GM18520 (cell line): ENCODE measurements around the gene DCAF8L2.
"Not testable (repeated sequence)": the region's sequence is repeated elsewhere in the genome, so short reads cannot be mapped to it uniquely, and the experiment has no call there.

Experiments
- ATAC-seq: cut with Tn5 transposase; IDR thresholded peaks from one replicate; pipeline ENCODE4 v1.9.1; 2021; ENCODE audit not compliant: unreplicated experiment

Gene DCAF8L2

GRCh38 chrX:27675493-27675892, 85.3 kb downstream of the DCAF8L2 start:
- no peak for ATAC-seq

- ATAC-seq, result no peak
These were observed 89.1 kb downstream of the DCAF8L2 start for GRCh38 chrX:27679281-27679680.

- no peak for ATAC-seq
These were observed 90.6 kb downstream of the DCAF8L2 start for GRCh38 chrX:27680726-27681125.

- not testable (repeated sequence) for ATAC-seq
These were observed 93.5 kb downstream of the DCAF8L2 start for GRCh38 chrX:27683566-27684208.

- no peak for ATAC-seq
These were observed 104.5 kb downstream of the DCAF8L2 start for GRCh38 chrX:27694667-27695066.

- no peak for ATAC-seq
These were observed 116.4 kb downstream of the DCAF8L2 start for GRCh38 chrX:27706526-27706925.

GRCh38 chrX:27715610-27716009, 125.5 kb downstream of the DCAF8L2 start:
- no peak for ATAC-seq

- no peak for ATAC-seq
These were observed 138.1 kb downstream of the DCAF8L2 start for GRCh38 chrX:27728291-27728690.

GRCh38 chrX:27731962-27732361, 141.8 kb downstream of the DCAF8L2 start:
- no peak for ATAC-seq

- no peak for ATAC-seq
These were observed 145.8 kb downstream of the DCAF8L2 start for GRCh38 chrX:27735914-27736313.

- ATAC-seq, result no peak
These were observed 150.8 kb downstream of the DCAF8L2 start for GRCh38 chrX:27740933-27741332.

- not testable (repeated sequence) for ATAC-seq
These were observed 153.4 kb downstream of the DCAF8L2 start for GRCh38 chrX:27743521-27743920.

- ATAC-seq, result no peak
These were observed 156.4 kb downstream of the DCAF8L2 start for GRCh38 chrX:27746516-27746915.

- not testable (repeated sequence) for ATAC-seq
These were observed 160.2 kb downstream of the DCAF8L2 start for GRCh38 chrX:27750298-27750697.

- ATAC-seq, result no peak
These were observed 161.8 kb downstream of the DCAF8L2 start for GRCh38 chrX:27751976-27752375.

GRCh38 chrX:27765718-27766117, 175.6 kb downstream of the DCAF8L2 start:
- ATAC-seq, result no peak

GRCh38 chrX:27767387-27767786, 177.2 kb downstream of the DCAF8L2 start:
- ATAC-seq, result no peak

GRCh38 chrX:27775984-27776383, 185.8 kb downstream of the DCAF8L2 start:
- ATAC-seq, result no peak

GRCh38 chrX:27796640-27797257, 206.6 kb downstream of the DCAF8L2 start:
- ATAC-seq, result no peak

- ATAC-seq, result no peak
These were observed 207.4 kb downstream of the DCAF8L2 start for GRCh38 chrX:27797575-27797974.
